ENCODE data around the gene ERO1A.
A peak's percentile ranks its signal among the peaks of the same experiment; 100 is the strongest.

The ERO1A gene

GRCh38 chr14:52607061-52607460, 88.3 kb downstream of the ERO1A start:
- DNase-seq (ENCODE audit: low read depth, low spot score), result no peak

- DNase-seq (ENCODE audit: low read depth, low spot score), result no peak
Measured at GRCh38 chr14:52602131-52602530, 93.2 kb downstream of the ERO1A start.

- no peak for DNase-seq (ENCODE audit: low read depth, low spot score)
Measured at GRCh38 chr14:52599974-52600373, 95.4 kb downstream of the ERO1A start.

- DNase-seq (ENCODE audit: low read depth, low spot score), result no peak
Measured at GRCh38 chr14:52598568-52598967, 96.8 kb downstream of the ERO1A start.

- DNase-seq (ENCODE audit: low read depth, low spot score), result no peak
Measured at GRCh38 chr14:52596861-52597260, 98.5 kb downstream of the ERO1A start.

- DNase-seq (ENCODE audit: low read depth, low spot score), result peak; percentile 60
Measured at GRCh38 chr14:52596320-52596719, 99.0 kb downstream of the ERO1A start.

- DNase-seq (ENCODE audit: low read depth, low spot score), result no peak
Measured at GRCh38 chr14:52590318-52590717, 105.0 kb downstream of the ERO1A start.

Data from ELF-1 (cell line).